HepG2 (cell line): ENCODE measurements around the gene PATZ1. TPM values are rescaled to one million over a fixed set of nuclear protein-coding genes. Genes with fewer than 3 reads are reported as not detected.

Experiments used
- CCDC6 ChIP-seq: sonication (generic); formaldehyde crosslinking; IDR thresholded peaks from 2 replicates; pipeline ENCODE4 v1.8.1; 2022; ENCODE audit warnings: mild to moderate bottlenecking, missing genetic modification reagents, moderate library complexity
- CREB1 ChIP-seq, 2 experiments: fragments of 450-650 bp in 1 of 2; IDR thresholded peaks; 2 replicates each; pipeline ENCODE4 v1.6.1; 2016 to 2017; ENCODE audit warnings: control low read depth in 1 of 2, mild to moderate bottlenecking in 1 of 2, missing compliant biosample characterization in 1 of 2, missing genetic modification characterization in 1 of 2
- ELF3 ChIP-seq: IDR thresholded peaks from 2 replicates; pipeline ENCODE4 v1.6.1; 2016; ENCODE audit warnings: missing genetic modification reagents, missing compliant biosample characterization
- FOXK1 ChIP-seq: sonication (generic); formaldehyde crosslinking; IDR thresholded peaks from 2 replicates; pipeline ENCODE4 v1.4.0; 2020; ENCODE audit warnings: low read depth, missing genetic modification reagents, borderline replicate concordance
- GTF3A ChIP-seq: sonication (generic); formaldehyde crosslinking; conservative IDR thresholded peaks from 2 replicates; pipeline ENCODE4 v1.4.0; 2020; ENCODE audit warnings: mild to moderate bottlenecking, missing genetic modification reagents
- KLF15 ChIP-seq: sonication (generic); formaldehyde crosslinking; IDR thresholded peaks from 2 replicates; pipeline ENCODE4 v1.8.1; 2023; ENCODE audit warnings: borderline replicate concordance, mild to moderate bottlenecking, inconsistent platforms, missing genetic modification reagents, mixed read lengths
- MED1 ChIP-seq: sonication (generic); formaldehyde crosslinking; IDR thresholded peaks from 2 replicates; pipeline ENCODE4 v1.4.0; 2020; ENCODE audit warnings: missing genetic modification reagents
- MIXL1 ChIP-seq: IDR thresholded peaks from 2 replicates; pipeline ENCODE4 v1.6.1; 2016
- MLLT10 ChIP-seq: sonication (generic); formaldehyde crosslinking; IDR thresholded peaks from 2 replicates; pipeline ENCODE4 v1.4.0; 2020; ENCODE audit warnings: missing genetic modification reagents
- POLR2A ChIP-seq, 2 experiments: IDR thresholded peaks; 2 replicates each; pipeline ENCODE4 v1.6.1; 2011; ENCODE audit warnings: low read depth in 2 of 2, low read length in 2 of 2, mild to moderate bottlenecking in 1 of 2, moderate library complexity in 1 of 2; ENCODE audit not compliant: insufficient read depth in 1 of 2
- SALL2 ChIP-seq: sonication (generic); formaldehyde crosslinking; IDR thresholded peaks from 2 replicates; pipeline ENCODE4 v1.8.1; 2023; ENCODE audit warnings: mild to moderate bottlenecking, missing genetic modification reagents, inconsistent platforms
- SNRNP70 ChIP-seq: fragments of 200-400 bp; formaldehyde crosslinking; IDR thresholded peaks from 2 replicates; pipeline ENCODE4 v1.6.1; 2017; ENCODE audit warnings: mild to moderate bottlenecking, low read depth, low read length, moderate library complexity
- SOX6 ChIP-seq, 2 experiments: fragments of 450-650 bp in 1 of 2; sonication (generic) in 1 of 2; formaldehyde crosslinking in 1 of 2; IDR thresholded peaks; 2 replicates each; pipeline versions ENCODE4 v1.4.0 to v1.6.1; 2017 to 2020; ENCODE audit warnings: antibody characterized with exemption in 1 of 2, mild to moderate bottlenecking in 1 of 2, missing genetic modification reagents in 1 of 2
- SP2 ChIP-seq: sonication (generic); formaldehyde crosslinking; IDR thresholded peaks from 2 replicates; pipeline ENCODE4 v1.5.1; 2020; ENCODE audit warnings: mild to moderate bottlenecking, missing genetic modification reagents
- TOE1 ChIP-seq: sonication (generic); formaldehyde crosslinking; IDR thresholded peaks from 2 replicates; pipeline ENCODE4 v1.4.0; 2020; ENCODE audit warnings: mild to moderate bottlenecking, missing genetic modification reagents
- YY1 ChIP-seq: IDR thresholded peaks from 2 replicates; pipeline ENCODE4 v1.6.1; 2011; ENCODE audit warnings: low read length, low read depth, moderate library complexity, mild to moderate bottlenecking; ENCODE audit not compliant: insufficient read depth, insufficient replicate concordance
- ZNF556 ChIP-seq: sonication (generic); formaldehyde crosslinking; IDR thresholded peaks from 2 replicates; pipeline ENCODE4 v1.4.0; 2020; ENCODE audit warnings: mild to moderate bottlenecking, missing genetic modification reagents, borderline replicate concordance
- ZNF720 ChIP-seq: sonication (generic); formaldehyde crosslinking; IDR thresholded peaks from 2 replicates; pipeline ENCODE4 v1.4.0; 2020; ENCODE audit warnings: missing genetic modification reagents
- ZNF839 ChIP-seq: sonication (generic); formaldehyde crosslinking; IDR thresholded peaks from 2 replicates; pipeline ENCODE4 v1.4.0; 2020; ENCODE audit warnings: missing genetic modification reagents, mild to moderate bottlenecking, borderline replicate concordance
- polyA plus RNA-seq, 8 experiments: library from polyadenylated mRNA; depleted of rRNA in 3 of 8; stranded (reverse) in 7 of 8; unstranded in 1 of 8; fragments of >200 nt; fragmentation: Illumina TruSeq in 4 of 8; extraction: Trizol in 4 of 8; gene quantifications; 2 replicates each; pipeline versions ENCODE4 v1.2.1 to v1.2.3, GENCODE V29; 2011 to 2016; ENCODE audit warnings: low read depth in 4 of 8, missing spikeins in 1 of 8, mixed read lengths in 1 of 8; ENCODE audit not compliant: insufficient read depth in 1 of 8
- total RNA-seq, 5 experiments: library from RNA; depleted of rRNA; stranded (reverse); fragments of >200 nt; fragmentation: Illumina TruSeq; extraction: Trizol; gene quantifications; 2 replicates each; pipeline ENCODE4 v1.2.3, GENCODE V29; 2016; ENCODE audit warnings: low read depth in 1 of 5
- TF ChIP-seq, protein P1 (sequence below), 2 experiments: sonication (generic) in 1 of 2; formaldehyde crosslinking in 1 of 2; IDR thresholded peaks; 2 replicates each; pipeline versions ENCODE4 v1.6.1 to v1.9.0; 2014 to 2022; ENCODE audit warnings: antibody characterized with exemption in 1 of 2, borderline replicate concordance in 1 of 2, inconsistent platforms in 1 of 2, low read depth in 1 of 2, missing genetic modification reagents in 1 of 2
- TF ChIP-seq, protein P2 (sequence below): sonication (generic); formaldehyde crosslinking; IDR thresholded peaks from 2 replicates; pipeline ENCODE4 v1.4.0; 2020; ENCODE audit warnings: missing genetic modification reagents
- TF ChIP-seq, protein P3 (sequence below): sonication (generic); formaldehyde crosslinking; IDR thresholded peaks from 2 replicates; pipeline ENCODE4 v1.5.0; 2020; ENCODE audit warnings: mild to moderate bottlenecking, missing genetic modification reagents

The PATZ1 gene
- total and polyA plus RNA-seq, 2 of the 13 experiments (the other 11 are each of a cell fraction or from before 2014, with no cell fraction given) = 24.9 to 30.5 TPM

DNA sequence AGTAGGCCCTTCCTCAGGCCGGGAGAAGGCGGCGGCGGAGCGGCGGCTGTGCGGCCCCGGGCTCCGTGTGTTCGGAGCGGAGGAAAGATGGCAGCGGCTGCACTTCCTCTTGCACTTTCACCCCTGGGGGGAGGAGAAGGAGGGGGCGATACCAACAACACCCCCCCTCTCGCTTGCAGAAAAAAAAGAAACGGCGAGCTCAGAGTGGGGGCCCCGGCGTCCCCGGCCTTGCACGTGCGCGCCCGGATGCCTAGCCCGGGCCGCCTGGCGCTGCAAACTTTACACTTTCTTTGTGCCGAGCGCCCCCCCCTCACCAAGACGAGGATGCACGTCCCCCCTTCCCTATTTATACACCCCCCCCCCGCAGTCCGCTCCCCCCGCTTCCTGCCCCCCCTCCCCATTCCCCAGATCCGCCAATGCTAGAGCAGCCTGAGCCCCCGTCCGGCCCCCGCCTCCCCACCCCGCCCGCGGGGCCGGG lies at the start of gene PATZ1 (continued):
- TF ChIP-seq, protein P1, sequence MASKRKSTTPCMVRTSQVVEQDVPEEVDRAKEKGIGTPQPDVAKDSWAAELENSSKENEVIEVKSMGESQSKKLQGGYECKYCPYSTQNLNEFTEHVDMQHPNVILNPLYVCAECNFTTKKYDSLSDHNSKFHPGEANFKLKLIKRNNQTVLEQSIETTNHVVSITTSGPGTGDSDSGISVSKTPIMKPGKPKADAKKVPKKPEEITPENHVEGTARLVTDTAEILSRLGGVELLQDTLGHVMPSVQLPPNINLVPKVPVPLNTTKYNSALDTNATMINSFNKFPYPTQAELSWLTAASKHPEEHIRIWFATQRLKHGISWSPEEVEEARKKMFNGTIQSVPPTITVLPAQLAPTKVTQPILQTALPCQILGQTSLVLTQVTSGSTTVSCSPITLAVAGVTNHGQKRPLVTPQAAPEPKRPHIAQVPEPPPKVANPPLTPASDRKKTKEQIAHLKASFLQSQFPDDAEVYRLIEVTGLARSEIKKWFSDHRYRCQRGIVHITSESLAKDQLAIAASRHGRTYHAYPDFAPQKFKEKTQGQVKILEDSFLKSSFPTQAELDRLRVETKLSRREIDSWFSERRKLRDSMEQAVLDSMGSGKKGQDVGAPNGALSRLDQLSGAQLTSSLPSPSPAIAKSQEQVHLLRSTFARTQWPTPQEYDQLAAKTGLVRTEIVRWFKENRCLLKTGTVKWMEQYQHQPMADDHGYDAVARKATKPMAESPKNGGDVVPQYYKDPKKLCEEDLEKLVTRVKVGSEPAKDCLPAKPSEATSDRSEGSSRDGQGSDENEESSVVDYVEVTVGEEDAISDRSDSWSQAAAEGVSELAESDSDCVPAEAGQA (IDR thresholded peaks at IDR 0.05; ENCODE audit: low read depth) = peak; percentile 31; the same call in 1 of the 2 replicates
- TF ChIP-seq, protein P1 (CRISPR knock-in tag; IDR thresholded peaks at IDR 0.05; ENCODE audit: borderline replicate concordance) = peak; percentile 19; the same call in 1 of the 2 replicates
- TF ChIP-seq MIXL1 (CRISPR knock-in tag) = no peak
- TF ChIP-seq KLF15 (CRISPR knock-in tag) = peak; percentile 12; the same call in 1 of the 2 replicates
- TF ChIP-seq, protein P2, sequence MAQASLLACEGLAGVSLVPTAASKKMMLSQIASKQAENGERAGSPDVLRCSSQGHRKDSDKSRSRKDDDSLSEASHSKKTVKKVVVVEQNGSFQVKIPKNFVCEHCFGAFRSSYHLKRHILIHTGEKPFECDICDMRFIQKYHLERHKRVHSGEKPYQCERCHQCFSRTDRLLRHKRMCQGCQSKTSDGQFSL (CRISPR knock-in tag) = peak; percentile 53
- no peak for TF ChIP-seq ZNF720 (CRISPR knock-in tag)
- peak; percentile 61 to 71; a peak in 3 of 4 replicates for TF ChIP-seq POLR2A (IDR thresholded peaks at IDR 0.05; ENCODE audit: insufficient read depth in 1 of 2, low read depth in 2 of 2, low read length in 2 of 2)
- TF ChIP-seq, protein P3, sequence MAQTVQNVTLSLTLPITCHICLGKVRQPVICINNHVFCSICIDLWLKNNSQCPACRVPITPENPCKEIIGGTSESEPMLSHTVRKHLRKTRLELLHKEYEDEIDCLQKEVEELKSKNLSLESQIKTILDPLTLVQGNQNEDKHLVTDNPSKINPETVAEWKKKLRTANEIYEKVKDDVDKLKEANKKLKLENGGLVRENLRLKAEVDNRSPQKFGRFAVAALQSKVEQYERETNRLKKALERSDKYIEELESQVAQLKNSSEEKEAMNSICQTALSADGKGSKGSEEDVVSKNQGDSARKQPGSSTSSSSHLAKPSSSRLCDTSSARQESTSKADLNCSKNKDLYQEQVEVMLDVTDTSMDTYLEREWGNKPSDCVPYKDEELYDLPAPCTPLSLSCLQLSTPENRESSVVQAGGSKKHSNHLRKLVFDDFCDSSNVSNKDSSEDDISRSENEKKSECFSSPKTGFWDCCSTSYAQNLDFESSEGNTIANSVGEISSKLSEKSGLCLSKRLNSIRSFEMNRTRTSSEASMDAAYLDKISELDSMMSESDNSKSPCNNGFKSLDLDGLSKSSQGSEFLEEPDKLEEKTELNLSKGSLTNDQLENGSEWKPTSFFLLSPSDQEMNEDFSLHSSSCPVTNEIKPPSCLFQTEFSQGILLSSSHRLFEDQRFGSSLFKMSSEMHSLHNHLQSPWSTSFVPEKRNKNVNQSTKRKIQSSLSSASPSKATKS (CRISPR knock-in tag) = no peak
- no peak for TF ChIP-seq MLLT10 (CRISPR knock-in tag)
- TF ChIP-seq SP2 = 0 out of 2 replicates have a peak, but pooled peaks have one; percentile 10
- TF ChIP-seq SOX6 (IDR thresholded peaks at IDR 0.05) = no peak
- 0 out of 2 replicates have a peak, but pooled peaks have one; percentile 15 for TF ChIP-seq SOX6 (CRISPR knock-in tag; IDR thresholded peaks at IDR 0.05)
- peak; percentile 89 for TF ChIP-seq YY1
- no peak for TF ChIP-seq ZNF556 (CRISPR knock-in tag)
- TF ChIP-seq CCDC6 (CRISPR knock-in tag) = no peak
- no peak for TF ChIP-seq ZNF839 (CRISPR knock-in tag)
- TF ChIP-seq SALL2 = no peak
- 0 out of 2 replicates have a peak, but pooled peaks have one; percentile 7 for TF ChIP-seq MED1
- no peak for TF ChIP-seq SNRNP70
- TF ChIP-seq ELF3 (CRISPR knock-in tag) = peak; percentile 14; the same call in 1 of the 2 replicates
- peak; percentile 40; the same call in 1 of the 2 replicates for TF ChIP-seq FOXK1 (CRISPR knock-in tag)
- no peak for TF ChIP-seq CREB1 (IDR thresholded peaks at IDR 0.05)
- no peak for TF ChIP-seq CREB1 (CRISPR knock-in tag; IDR thresholded peaks at IDR 0.05)
- TF ChIP-seq TOE1 (CRISPR knock-in tag) = no peak
- TF ChIP-seq GTF3A (CRISPR knock-in tag) = no peak
